Measurements from ENCODE around the gene OR2G2. TPM values are rescaled to one million over a fixed set of nuclear protein-coding genes. Genes with fewer than 3 reads are reported as not detected.

Gene OR2G2, protein sequence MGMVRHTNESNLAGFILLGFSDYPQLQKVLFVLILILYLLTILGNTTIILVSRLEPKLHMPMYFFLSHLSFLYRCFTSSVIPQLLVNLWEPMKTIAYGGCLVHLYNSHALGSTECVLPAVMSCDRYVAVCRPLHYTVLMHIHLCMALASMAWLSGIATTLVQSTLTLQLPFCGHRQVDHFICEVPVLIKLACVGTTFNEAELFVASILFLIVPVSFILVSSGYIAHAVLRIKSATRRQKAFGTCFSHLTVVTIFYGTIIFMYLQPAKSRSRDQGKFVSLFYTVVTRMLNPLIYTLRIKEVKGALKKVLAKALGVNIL
- not detected in 2 replicates for total RNA-seq
- polyA plus RNA-seq (2012) = not detected

DNA sequence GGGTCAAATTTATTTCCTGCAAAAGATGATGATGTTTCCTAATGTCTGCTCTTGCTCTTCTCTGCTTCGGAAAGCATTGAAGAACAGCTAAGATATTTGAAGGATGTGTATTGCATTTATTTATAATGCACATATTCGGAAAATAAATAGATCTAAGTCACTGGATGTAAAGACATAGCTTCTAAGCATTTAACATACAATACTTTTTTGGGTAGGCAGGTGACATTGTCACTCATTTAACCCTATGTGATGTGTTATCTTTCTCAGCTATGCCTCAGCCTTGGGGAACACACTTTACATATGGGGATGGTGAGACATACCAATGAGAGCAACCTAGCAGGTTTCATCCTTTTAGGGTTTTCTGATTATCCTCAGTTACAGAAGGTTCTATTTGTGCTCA, at the start of gene OR2G2:
TSS of gene OR2G2 (plus strand) at position 301 of the 400 bp plus-strand sequence. CDS start at position 301, 0 bp downstream.
- no peak for DNase-seq (ENCODE audit: low read depth)

GRCh38 chr1:247538561-247538960, 49.6 kb upstream of the OR2G2 start:
- no peak for DNase-seq (ENCODE audit: low read depth)

- DNase-seq (ENCODE audit: low read depth) = no peak
Observed at GRCh38 chr1:247539215-247539614, 48.9 kb upstream of the OR2G2 start.

- DNase-seq (ENCODE audit: low read depth) = no peak
Observed at GRCh38 chr1:247540581-247540980, 47.6 kb upstream of the OR2G2 start.

DNA sequence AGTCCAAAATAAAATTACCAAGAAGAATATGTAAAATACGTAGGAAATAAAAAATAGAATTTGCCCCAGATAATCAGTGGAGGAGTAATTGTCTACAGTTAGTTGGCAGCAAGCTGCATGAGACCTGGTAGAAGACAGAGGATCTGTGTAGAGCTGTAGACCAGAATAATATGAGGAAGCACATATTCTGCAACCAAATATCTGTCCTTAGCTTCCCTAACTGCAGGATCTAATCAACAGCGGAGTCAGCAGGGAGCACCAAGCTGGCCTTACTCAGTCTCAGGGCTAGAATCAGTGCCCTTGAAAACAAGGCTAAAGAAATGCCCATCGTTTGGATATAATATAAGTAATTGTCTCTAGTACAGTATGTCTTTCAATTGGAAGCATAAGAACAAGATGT, 45.3 kb upstream of the OR2G2 start:
- no peak for DNase-seq (ENCODE audit: low read depth)

DNA sequence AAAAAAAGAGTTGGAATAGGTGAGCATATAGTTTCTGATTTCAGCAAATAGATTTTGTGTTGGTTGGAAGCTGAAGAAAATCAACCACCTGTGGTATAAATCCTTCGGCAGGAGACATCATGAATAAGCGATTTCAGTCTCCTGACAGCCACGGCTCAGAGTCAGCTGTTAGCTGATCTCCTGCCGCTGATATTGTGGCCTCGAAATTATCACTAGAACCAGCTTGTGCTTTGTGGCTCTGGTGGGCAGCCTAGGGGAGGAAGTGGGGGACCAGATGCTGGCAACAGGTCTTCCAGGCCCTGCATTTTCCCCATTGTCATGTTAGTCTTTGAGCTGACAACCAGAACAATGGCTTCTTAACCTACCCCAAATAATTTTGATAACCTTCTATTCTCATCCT, 40.1 kb upstream of the OR2G2 start:
- peak; percentile 0 for DNase-seq (ENCODE audit: low read depth)

GRCh38 chr1:247548769-247549182, 39.4 kb upstream of the OR2G2 start, which contains the start of gene GCSAML:
Gene GCSAML, plus strand, starts transcription at chr1:247549134. Its CDS starts 58 bp downstream, at chr1:247549192.
- DNase-seq (ENCODE audit: low read depth) = no peak

DNA sequence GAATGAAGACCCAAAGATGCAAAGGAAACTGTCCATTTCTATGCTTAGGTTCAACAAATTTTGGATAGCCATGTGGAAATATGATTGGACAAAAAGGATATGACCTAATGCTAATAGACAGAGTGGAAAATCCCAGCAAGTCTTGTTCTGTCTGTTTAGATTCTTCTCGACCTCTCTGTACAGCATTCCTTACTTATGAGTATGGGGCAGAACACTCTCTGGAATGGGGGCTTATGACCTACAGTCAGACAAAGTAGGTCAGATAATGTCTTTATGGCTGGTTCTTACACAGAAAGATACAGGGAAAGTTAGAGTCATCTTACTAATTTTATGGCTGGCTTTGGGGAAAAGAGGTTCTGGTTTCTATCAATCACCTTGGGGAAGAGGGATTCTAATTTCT, 36.4 kb upstream of the OR2G2 start:
- no peak for DNase-seq (ENCODE audit: low read depth)

- DNase-seq (ENCODE audit: low read depth) = no peak
Observed at GRCh38 chr1:247552231-247552630, 35.9 kb upstream of the OR2G2 start.

DNA sequence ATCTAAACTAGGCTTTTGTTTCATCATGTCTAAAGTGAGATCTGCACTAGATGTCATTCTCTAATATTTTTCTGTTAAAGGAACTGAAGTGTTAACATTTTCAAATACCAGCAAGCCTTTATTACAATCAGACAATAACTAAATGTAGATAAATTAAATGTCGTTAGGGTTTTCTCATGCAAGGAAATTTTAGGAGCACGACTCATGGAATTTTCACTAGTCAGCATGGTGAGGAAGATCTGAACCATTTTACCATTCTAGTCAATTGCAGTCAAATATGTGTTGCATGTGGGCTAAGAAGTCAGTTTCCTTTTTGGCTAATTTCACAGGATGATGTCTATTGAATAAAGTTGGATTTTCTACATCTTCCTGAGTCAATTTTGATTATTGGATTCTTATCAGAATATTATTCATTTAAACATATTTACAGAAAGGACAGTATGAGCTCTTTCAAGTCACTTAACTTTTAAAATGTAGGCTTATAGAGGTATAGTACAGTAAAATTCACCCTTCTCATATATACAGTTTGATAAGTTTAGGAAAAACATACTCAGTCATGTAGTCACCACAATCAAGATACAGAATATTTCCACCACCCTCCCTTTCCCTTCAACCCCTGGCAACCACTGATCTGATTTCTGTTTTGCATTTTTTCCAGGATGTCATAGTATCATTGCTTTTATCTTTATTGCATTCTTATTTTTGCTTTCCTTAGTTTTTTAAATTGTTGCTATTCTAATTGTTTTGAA, 30.1 kb upstream of the OR2G2 start:
- no peak for DNase-seq (ENCODE audit: low read depth)

GRCh38 chr1:247561711-247562110, 26.4 kb upstream of the OR2G2 start:
- DNase-seq (ENCODE audit: low read depth) = no peak

DNA sequence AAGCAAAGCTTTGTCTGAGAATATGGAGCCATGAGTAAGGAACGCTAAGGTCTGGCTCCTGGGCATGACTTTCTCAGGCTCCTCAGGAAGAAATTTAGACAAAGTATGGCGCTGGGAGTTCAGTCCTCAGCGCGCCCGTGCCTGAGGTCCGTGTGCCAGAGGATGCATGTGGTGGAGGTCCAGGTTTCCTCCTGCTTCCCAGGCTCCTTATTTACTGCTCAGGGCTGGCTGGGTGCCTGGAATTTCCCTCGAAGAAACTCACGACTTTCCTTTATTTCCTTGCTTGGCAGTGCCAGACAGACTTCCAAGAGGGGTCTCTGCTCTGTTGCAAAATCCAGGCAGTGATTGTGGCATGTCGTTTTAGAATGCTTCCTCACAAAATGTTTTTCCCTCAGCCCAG, 26.0 kb upstream of the OR2G2 start:
- no peak for DNase-seq (ENCODE audit: low read depth)

DNA sequence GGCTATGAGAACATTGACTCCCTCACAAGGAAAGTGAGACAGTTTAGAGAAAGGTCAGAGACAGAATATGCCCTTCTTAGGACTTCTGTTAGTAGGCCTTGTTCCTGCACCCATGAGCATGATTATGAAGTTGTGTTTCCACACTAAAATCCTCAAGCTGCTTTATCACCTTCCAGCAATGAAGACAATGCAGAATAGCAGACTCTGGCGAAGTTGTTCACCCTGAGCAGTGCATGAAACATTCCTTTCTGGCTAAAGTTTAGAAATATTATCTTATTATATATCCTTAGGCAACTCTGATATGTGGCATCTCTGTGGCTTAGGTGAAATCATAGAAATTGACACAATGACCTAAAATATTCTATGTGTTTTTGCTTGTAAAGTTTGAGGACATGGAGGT, 13.9 kb upstream of the OR2G2 start:
- DNase-seq (ENCODE audit: low read depth) = no peak

- DNase-seq (ENCODE audit: low read depth) = no peak
Observed at GRCh38 chr1:247574664-247575063, 13.5 kb upstream of the OR2G2 start.

- peak; percentile 1 for DNase-seq (ENCODE audit: low read depth)
Observed at GRCh38 chr1:247576514-247576913, 11.6 kb upstream of the OR2G2 start.

DNA sequence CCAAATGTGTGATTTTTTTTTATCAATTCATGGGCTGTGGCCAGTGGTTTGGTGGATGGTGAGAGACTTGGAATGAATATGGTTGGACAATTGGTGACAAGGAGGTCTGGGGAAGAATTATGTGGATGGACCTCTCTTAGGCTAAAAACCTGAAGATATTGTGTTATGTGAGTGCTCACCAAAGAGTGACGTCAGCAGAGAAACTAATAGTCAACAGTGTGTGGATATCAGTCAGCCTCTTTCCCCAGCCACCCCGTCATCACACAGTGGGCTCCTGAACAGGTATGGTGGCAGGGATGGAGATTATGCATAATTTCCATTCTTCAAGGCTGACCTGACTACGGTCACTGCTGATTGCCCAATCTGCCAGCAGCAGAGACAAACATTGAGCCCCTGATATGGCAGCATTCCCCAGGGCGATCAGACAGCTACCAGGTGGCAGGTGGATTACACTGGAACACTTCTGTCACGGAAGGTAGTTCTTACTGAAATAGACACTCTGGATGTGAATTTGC, 9.2 kb upstream of the OR2G2 start:
- DNase-seq (ENCODE audit: low read depth) = no peak

- no peak for DNase-seq (ENCODE audit: low read depth)
Observed at GRCh38 chr1:247605286-247605685, 17.1 kb downstream of the OR2G2 start, which contains the start of gene OR2G3. Gene OR2G3, plus strand, starts transcription at chr1:247605586. Its CDS starts 0 bp downstream, at chr1:247605586.

GRCh38 chr1:247613405-247613804, 25.2 kb downstream of the OR2G2 start:
- no peak for DNase-seq (ENCODE audit: low read depth)

GRCh38 chr1:247614625-247615024, 26.5 kb downstream of the OR2G2 start:
- no peak for DNase-seq (ENCODE audit: low read depth)

DNA sequence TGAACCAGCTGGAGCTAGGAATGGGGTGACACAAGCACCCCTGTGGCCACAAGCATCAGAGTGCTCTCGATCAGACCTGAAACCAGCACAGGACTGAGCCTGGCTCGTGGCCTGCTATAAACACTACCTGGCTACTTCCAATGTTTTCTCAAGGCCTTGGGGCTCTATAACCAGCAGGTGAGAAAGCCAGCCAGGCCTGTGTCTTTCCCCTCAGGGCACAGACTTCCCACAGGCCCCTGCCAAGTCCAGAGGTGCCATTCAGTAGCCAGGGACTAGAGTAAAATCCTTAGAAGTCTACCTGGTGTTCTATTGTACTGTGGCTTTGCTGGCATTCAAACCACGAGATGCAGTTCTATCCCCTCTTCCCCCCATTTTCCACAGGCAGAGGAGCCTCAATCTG, 39.8 kb downstream of the OR2G2 start:
- DNase-seq (ENCODE audit: low read depth) = no peak

DNA sequence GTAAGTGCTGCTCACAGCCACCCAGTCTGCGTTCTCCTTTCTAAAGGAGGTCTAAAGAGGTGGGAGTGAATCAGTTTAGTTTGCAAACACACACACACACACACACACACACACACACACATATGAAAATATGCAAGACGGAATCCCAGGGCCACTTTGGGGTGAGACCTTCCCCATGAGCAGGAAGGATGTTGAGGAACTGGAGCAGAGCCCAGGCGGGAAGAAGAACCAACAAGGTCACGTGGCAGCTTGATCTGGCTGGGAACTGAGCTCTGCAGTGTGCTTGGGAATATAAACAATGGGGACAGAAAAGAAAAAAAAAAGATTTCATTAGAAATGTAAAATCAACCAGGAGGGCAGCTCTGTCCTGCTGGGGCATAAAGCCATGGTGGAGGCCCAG, 49.9 kb downstream of the OR2G2 start:
- DNase-seq (ENCODE audit: low read depth) = no peak

GRCh38 chr1:247638781-247639180, 50.6 kb downstream of the OR2G2 start:
- no peak for DNase-seq (ENCODE audit: low read depth)
